GM03348 (cell line): ENCODE measurements around the gene FXYD4.
"Not testable (repeated sequence)": the region's sequence is repeated elsewhere in the genome, so short reads cannot be mapped to it uniquely, and the experiment has no call there.

Source experiments
- DNase-seq: peaks from one replicate; pipeline ENCODE4 v3.0.0; 2012; ENCODE audit warnings: low spot score

Gene FXYD4

GRCh38 chr10:43376046-43376635 is 4.7 kb downstream of the FXYD4 start:
- DNase-seq, result no peak

- no peak for DNase-seq
Observed at GRCh38 chr10:43376828-43377423, 5.5 kb downstream of the FXYD4 start.

DNA sequence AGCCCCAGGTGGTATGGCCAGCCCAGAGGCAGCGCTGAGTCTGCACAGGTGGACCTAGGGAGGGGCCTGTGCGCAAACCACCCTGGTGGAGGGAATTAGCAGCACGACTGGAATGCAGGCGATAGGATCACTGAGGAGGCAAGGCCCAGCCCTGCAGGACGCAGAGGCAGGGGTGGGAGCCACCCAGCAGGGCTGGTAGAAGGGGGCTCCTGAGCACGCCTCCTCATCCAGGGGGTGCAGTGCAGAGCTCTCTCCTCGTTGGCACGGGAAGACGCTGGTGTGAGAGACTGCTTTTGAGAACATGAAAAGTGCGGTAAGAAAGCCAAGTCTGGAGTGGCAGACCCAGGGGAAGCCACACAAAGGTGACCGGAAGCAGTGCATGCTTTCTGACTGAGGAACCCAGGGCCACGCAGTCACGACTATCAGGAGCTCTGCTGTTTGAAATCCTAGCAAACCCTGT is 6.0 kb downstream of the FXYD4 start:
- DNase-seq, result no peak

DNA sequence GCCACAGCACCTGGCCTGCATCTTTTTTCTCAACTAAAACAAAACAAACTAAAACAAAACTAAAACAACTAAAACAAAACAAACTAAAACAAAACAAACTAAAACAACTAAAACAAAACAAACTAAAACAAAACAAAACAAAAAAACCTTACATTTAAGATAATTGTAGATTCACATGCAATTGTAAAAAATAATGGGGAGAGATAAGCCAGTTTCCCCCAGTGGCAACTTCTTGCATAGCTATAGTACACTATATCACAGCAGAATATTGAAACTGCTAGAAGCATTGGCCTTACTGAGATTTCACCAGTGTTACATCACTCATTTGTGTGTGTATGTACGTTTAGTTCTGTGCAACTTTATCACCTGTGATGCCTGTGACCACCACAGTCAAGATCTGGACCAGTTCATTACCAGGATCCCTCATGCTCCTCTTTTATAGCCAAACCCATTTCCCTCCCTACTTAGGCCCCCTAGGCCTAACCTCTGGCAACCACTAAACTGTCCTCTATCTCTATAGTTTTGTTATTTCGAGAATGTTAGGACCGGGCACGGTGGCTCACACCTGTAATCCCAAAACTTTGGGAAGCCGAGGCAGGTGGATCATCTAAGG is 9.3 kb downstream of the FXYD4 start:
- no peak for DNase-seq

GRCh38 chr10:43383204-43383971 is 12.0 kb downstream of the FXYD4 start:
- peak; percentile 47 for DNase-seq

- no peak for DNase-seq
Observed at GRCh38 chr10:43384252-43385221, 13.1 kb downstream of the FXYD4 start.

DNA sequence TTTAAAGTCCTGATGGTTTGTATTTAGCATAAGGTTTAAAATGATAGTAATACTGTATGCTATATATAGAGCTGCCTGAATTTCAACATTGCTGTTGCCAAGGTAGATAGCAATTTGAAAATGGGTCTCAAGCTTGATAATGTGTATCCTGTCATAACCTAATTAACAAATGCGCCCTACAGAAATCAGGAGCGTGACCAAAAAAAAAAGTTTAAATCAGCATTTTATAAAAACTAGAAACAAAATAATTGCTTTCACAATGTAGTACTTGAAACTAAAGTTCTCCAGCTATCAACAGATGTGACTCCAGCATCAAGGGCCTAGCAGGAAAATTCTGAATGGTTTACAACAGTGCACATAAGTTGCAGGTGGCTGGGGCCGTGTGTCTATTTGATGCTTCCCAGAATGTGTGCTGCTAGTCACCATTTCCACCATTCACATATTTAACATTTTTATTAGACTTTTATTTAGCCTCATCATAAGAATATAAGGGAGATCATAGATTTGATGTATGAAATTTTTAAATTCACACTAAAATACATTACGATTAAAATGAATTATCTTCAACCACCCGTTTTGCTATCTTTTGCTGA is 14.1 kb downstream of the FXYD4 start:
- no peak for DNase-seq

GRCh38 chr10:43386549-43386948 is 15.1 kb downstream of the FXYD4 start:
- DNase-seq, result no peak

DNA sequence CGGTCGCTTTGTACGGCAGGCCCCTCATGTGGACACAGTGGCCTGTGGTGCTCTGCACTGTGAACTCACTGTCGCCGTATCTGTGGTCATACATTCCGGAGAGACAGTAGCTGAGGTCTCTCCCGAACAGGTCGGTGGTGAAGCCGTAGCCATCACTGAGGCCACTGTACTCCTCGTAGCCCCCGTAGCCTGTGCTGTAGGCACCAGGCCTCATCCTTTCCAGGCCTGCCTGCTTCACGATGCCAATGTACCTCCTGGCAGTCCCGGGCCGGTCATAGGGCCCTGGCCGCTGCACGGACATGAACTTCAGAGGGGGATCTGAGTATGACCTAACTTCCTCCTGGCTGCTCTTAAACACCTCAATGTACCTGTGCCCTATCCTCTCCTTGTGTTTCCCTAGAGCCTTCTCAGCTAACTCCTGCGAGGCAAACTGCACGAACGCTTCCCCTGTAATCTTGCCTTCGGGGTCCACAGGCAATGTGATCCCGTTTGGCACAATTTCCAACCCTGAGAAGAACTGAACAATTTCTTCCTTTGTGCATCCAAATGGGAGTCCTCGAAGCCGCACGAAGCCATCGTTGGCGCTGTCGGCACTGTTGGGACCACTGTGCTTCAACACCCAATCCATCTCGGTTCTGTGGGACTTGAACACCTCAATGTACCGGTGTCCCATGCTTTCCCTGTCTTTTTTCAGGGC is 15.7 kb downstream of the FXYD4 start:
- no peak for DNase-seq

GRCh38 chr10:43387678-43388032 is 16.2 kb downstream of the FXYD4 start:
- DNase-seq, result no peak

- no peak for DNase-seq
Observed at GRCh38 chr10:43389867-43390266, 18.4 kb downstream of the FXYD4 start.

DNA sequence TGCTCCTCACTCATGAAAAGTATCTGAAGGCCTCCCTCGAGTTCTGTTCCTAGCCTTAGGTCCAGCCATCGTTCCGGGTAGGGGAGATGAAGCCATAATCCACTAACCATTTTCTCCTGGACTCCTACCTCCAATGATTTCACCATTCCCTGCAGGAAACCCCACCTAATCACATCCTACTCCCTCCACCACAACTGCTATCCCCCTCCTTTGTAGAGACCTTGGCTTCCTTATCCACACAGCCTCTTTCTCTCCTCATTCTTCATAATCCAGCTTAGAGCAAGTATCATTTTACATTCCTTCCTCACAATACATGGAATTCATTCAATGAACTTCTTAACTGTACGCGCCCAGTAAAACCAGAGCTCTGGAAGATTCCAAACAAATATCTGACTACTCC is 18.9 kb downstream of the FXYD4 start:
- no peak for DNase-seq

- peak; percentile 51 for DNase-seq
Observed at GRCh38 chr10:43390759-43391158, 19.3 kb downstream of the FXYD4 start.

- no peak for DNase-seq
Observed at GRCh38 chr10:43391496-43391895, 20.1 kb downstream of the FXYD4 start.

GRCh38 chr10:43392748-43393147 is 21.3 kb downstream of the FXYD4 start:
- DNase-seq, result no peak

DNA sequence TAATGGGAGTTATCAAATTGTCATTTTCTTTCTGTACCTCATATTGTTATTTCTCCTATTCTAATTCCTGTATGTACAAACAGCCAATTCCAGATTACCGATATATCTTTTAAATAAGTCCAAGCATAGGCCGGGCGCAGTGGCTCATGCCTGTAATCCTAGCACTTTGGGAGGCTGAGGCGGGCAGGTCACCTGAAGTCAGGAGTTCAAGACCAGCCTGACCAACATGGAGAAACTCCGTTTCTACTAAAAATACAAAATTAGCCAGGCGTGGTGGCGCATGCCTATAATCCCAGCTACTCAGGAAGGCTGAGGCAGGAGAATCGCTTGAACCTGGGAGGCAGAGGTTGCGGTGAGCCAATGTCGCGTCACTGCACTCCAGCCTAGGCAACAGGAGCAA is 21.8 kb downstream of the FXYD4 start:
- DNase-seq, result not testable (repeated sequence)

DNA sequence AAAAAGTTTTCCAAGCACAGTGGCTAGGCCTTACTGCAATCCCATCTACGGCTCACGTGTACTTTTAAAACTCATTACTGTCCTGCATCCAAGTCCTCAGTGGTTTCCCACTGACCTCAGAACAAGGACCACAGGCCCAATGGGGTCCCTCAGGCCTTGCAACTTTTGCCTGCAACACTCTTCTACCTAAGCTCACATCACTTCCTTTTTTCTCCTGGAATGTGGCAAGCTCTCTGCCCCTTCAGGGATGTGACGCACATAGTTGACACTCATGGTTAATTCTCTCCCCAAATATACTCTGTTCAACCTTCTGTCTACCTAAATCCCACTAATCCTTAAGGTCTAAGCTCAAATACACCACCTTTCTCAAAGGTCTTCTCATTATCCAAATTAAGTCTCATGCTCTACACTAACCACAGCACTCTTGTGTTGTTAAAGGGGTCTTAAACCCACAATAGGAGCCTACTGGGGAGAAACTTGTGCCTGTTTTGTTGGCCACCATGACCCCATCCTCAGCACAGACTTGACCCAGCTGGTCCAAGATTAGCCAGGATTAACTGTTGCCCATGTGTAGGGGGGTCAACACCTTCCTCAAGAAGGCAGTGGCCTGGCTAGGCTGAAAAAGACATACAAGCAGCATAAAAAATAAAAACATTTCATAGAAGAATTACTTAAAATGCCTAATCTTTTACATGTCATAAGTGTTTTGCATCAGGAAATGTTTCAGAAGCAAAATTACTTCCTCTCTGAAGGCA is 22.3 kb downstream of the FXYD4 start:
- DNase-seq, result no peak

DNA sequence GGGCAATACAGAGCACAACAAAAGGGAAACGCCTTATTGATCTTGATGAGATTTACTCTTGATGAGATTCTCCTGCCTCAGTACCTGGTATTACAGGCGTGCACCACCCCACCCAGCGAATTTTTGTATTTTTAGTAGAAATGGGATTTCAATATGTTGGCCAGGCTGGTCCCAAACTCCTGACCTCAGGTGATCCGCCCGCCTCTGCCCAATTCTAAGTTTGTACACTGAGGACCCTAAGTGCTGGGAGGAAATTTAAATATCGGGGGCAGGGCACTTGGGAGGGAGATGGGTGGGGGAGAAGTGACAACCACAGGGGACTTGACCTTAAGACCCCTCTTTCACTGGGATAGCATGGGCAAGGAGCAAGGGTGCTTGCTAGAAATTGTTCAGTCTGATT is 23.4 kb downstream of the FXYD4 start:
- no peak for DNase-seq

- no peak for DNase-seq
Observed at GRCh38 chr10:43395571-43396060, 24.2 kb downstream of the FXYD4 start.
